ENCODE results near the gene ERFE. TPM values are rescaled to one million over a fixed set of nuclear protein-coding genes. Genes with fewer than 3 reads are reported as not detected.

ERFE gene
- total RNA-seq, 1 donor from 2014 or later, result 1.2 TPM

DNA sequence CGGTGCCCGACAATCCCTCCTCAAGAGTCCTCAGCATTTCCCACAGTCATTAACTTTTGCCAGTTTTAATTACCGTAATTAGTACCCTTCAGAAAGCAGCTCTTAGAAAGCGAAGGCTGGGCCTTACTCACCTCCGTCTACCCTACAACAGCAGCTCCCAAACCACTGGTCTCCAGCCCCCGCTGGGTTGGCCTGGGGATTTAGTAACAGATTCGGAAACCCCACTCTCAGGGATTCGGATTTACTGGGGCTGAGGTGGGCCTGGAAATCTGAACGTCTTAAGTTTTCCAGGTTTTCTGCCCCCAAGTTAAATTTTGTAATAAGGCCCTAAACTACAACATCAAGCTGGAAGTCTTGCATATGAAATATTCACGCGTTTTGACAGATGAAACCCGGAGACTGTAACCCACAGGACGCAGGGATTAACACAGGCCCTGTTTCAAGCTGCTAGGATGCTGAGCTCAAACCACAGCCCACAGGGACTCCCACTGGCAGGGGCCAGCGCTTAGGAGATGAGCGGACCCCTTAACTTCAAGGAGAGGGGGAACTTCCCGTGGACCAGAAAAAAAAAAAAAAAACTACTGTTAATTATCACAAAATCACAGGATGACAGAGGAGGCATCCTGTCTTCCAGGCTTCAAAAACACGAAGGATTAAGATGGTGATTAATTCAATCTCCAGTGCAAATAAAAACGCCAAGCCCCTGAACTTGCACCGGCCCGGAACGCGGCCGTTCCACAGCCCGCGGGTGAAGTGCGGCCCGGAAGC lies 43.7 kb downstream of the ERFE start:
- Mint-ChIP-seq H3K4me1 (ENCODE audit: unreplicated experiment) (peaks cover 35% of the 10 kb centered on the region), H3K4me3 (ENCODE audit: unreplicated experiment) (peak overlapping the region; percentile 87), H3K27ac (ENCODE audit: unreplicated experiment) (peak overlapping the region; percentile 87), H3K36me3 (ENCODE audit: unreplicated experiment) (peaks cover 3% of the 10 kb centered on the region), H3K27me3 (ENCODE audit: unreplicated experiment) (no peaks in the 10 kb centered on the region), H3K9me3 (ENCODE audit: unreplicated experiment) (no peaks in the 10 kb centered on the region)
- TF ChIP-seq CTCF (IDR thresholded peaks at IDR 0.05), result no peak
- no peak for DNase-seq (ENCODE audit: extremely low spot score, unreplicated experiment)

DNA sequence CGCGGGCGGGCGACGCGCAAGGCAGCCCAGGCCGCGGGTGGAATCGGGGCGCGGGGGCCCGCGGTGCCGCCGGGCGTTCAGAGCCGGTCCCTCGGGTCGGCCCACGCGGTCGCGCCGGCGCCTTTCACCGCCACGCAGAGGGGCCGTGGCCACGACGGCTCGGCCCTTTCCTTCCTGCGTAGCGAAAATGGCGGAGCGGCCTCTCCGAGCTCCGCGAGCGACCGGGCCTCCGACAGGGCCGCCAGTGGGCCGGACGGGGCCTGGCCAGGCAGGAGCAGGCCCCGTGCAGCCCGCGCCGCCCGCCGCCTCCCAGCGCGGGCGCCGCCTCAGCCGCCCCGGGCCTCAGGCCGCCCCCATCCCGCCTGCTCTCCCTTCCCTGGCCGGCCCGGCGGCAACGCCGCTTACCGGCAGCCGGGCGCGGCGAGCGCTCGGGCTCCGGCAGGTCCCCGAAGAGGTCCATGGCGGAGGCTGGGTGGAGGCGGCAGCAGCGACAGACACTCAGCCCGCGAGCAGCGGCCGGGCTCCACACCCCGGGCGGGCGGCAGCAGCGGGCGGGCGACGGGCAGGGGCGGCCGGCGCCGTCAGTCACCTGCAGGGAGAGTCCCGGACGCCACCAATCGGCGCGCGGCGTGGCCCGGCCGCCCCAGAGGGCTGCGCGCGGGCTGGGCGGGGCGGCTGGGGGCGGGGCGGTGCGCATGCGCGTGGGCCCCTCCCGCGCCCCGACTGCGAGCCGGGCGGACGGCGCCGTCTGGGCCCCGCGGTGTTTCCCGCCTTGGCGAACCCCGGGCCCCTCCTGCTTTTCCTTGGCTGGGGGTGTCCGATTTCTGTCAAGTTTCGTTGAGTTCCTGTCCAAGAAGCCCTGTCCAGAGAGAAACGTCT lies 44.6 kb downstream of the ERFE start, which contains the start of gene ILKAP:
TSS of gene ILKAP (minus strand) at position 602 of the 879 bp plus-strand sequence. CDS start at position 460, 142 bp downstream.
- Mint-ChIP-seq H3K4me1 (ENCODE audit: unreplicated experiment) (peaks cover 30% of the 10 kb centered on the region), H3K36me3 (ENCODE audit: unreplicated experiment) (peaks cover 3% of the 10 kb centered on the region), H3K27ac (ENCODE audit: unreplicated experiment) (peak within 1 kb of the TSS; percentile 87), H3K27me3 (ENCODE audit: unreplicated experiment) (no peaks in the 10 kb centered on the region), H3K9me3 (ENCODE audit: unreplicated experiment) (no peaks in the 10 kb centered on the region), H3K4me3 (ENCODE audit: unreplicated experiment) (peak within 1 kb of the TSS; percentile 87)
- TF ChIP-seq CTCF (IDR thresholded peaks at IDR 0.05), result no peak
- peak; percentile 96 for DNase-seq (ENCODE audit: extremely low spot score, unreplicated experiment)

GRCh38 chr2:238203973-238204683 lies 45.4 kb downstream of the ERFE start:
- H3K36me3 Mint-ChIP-seq (ENCODE audit: unreplicated experiment), result peaks cover 3% of the 10 kb centered on the region
- no peak for DNase-seq (ENCODE audit: extremely low spot score, unreplicated experiment)
- no peak for TF ChIP-seq CTCF (IDR thresholded peaks at IDR 0.05)
- H3K4me3 Mint-ChIP-seq (ENCODE audit: unreplicated experiment), result peak overlapping the region; percentile 71
- H3K4me1 Mint-ChIP-seq (ENCODE audit: unreplicated experiment), result peaks cover 27% of the 10 kb centered on the region
- peak overlapping the region; percentile 78 for H3K27ac Mint-ChIP-seq (ENCODE audit: unreplicated experiment)
- no peaks in the 10 kb centered on the region for H3K9me3 Mint-ChIP-seq (ENCODE audit: unreplicated experiment)
- H3K27me3 Mint-ChIP-seq (ENCODE audit: unreplicated experiment), result no peaks in the 10 kb centered on the region

DNA sequence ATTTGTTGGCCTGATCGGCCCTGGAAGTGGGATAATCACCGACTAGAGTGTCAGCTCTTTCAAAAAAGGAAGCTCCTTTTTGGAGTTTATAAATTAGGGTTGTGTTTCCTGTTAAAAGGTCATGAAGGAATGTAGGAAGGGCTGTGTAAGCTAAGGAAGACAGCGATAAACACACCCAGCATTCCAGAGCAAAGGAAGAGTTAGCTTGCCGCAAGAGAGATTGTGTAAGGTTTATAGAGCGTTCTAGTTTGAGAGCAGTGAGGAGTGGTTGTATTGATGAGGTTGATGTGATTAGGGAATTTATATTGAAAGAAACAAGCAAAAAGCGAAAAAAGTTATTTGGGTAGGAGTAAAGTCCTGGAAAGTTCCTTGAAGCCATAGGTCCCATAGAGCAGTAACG lies 48.2 kb downstream of the ERFE start:
- Mint-ChIP-seq H3K4me3 (ENCODE audit: unreplicated experiment) (no peak overlapping the region), H3K27me3 (ENCODE audit: unreplicated experiment) (peaks cover 3% of the 10 kb centered on the region), H3K9me3 (ENCODE audit: unreplicated experiment) (no peaks in the 10 kb centered on the region), H3K4me1 (ENCODE audit: unreplicated experiment) (peaks cover 6% of the 10 kb centered on the region), H3K27ac (ENCODE audit: unreplicated experiment) (no peak overlapping the region), H3K36me3 (ENCODE audit: unreplicated experiment) (no peaks in the 10 kb centered on the region)
- DNase-seq (ENCODE audit: extremely low spot score, unreplicated experiment), result no peak
- no peak for TF ChIP-seq CTCF (IDR thresholded peaks at IDR 0.05)

All from osteocyte (in vitro differentiated cells).